B cell (primary cell): ENCODE results near the gene ADCY2. TPM values are rescaled to one million over a fixed set of nuclear protein-coding genes. Genes with fewer than 3 reads are reported as not detected.

Experiments used
- ATAC-seq: fragments of 200-7000 bp; cut with Tn5 transposase; one replicate; pipeline ENCODE4 v1.10.0; 2021; ENCODE audit warnings: low read depth, mild to moderate bottlenecking, moderate number of reproducible peaks, moderate library complexity
- CTCF ChIA-PET: fragments of 350-600 bp; sonication (Branson Sonifier 250); formaldehyde crosslinking; loops from one replicate; lab custom pipeline; 2021; ENCODE audit warnings: antibody characterized with exemption, inconsistent platforms; lab: Charles Lee
- POLR2A ChIA-PET: fragments of 350-600 bp; sonication (Branson Sonifier 250); formaldehyde crosslinking; loops from one replicate; lab custom pipeline; 2021; ENCODE audit warnings: antibody characterized with exemption; lab: Charles Lee
- DNase-seq: peaks from one replicate; pipeline ENCODE4 v3.0.0; 2013
- H2AFZ ChIP-seq: 2 replicates; pipeline ENCODE4 v1.6.1; 2012; ENCODE audit warnings: mild to moderate bottlenecking, low read depth, low read length; ENCODE audit not compliant: insufficient read depth, poor library complexity, severe bottlenecking
- H3K27ac ChIP-seq, 2 donors: 1 replicate in 1 of 2; 2 replicates in 1 of 2; pipeline ENCODE4 v1.5.1; 2012 to 2013; ENCODE audit warnings: low read length in 2 of 2, mild to moderate bottlenecking in 2 of 2, moderate library complexity in 1 of 2
- H3K27me3 ChIP-seq, 4 experiments: fragments of 200-600 bp in 1 of 4; sonication (generic) in 1 of 4; replicated peaks in 1 of 4; 1 replicate in 2 of 4; 2 replicates in 2 of 4; pipeline versions ENCODE4 v1.6.1 to v1.7.0; 2013 to 2016; ENCODE audit warnings: low read length in 3 of 4, mild to moderate bottlenecking in 2 of 4, mixed read lengths in 1 of 4, moderate library complexity in 1 of 4; ENCODE audit not compliant: insufficient read depth in 4 of 4, control insufficient read depth in 3 of 4; ENCODE audit errors: control extremely low read depth in 1 of 4
- H3K36me3 ChIP-seq, 2 experiments: replicated peaks in 1 of 2; 1 replicate in 1 of 2; 2 replicates in 1 of 2; pipeline versions ENCODE4 v1.6.1 to v1.7.1; 2013; ENCODE audit warnings: low read length in 1 of 2; ENCODE audit not compliant: insufficient read depth in 2 of 2, control insufficient read depth in 1 of 2; ENCODE audit errors: control extremely low read depth in 1 of 2, extremely low read depth in 1 of 2
- H3K4me1 ChIP-seq, 2 donors: fragments of 200-600 bp in 1 of 2; sonication (generic) in 1 of 2; 1 replicate in 1 of 2; 2 replicates in 1 of 2; pipeline versions ENCODE4 v1.5.1 to v1.6.1; 2013 to 2017; ENCODE audit warnings: low read length in 2 of 2; ENCODE audit not compliant: control insufficient read depth in 2 of 2, insufficient read depth in 2 of 2
- H3K4me2 ChIP-seq: replicated peaks from 2 replicates; pipeline ENCODE3; 2012; ENCODE audit warnings: mild to moderate bottlenecking, low read depth, low read length; ENCODE audit not compliant: poor library complexity, severe bottlenecking
- H3K4me3 ChIP-seq, 5 experiments: fragments of 200-600 bp in 1 of 5; sonication (generic) in 1 of 5; 1 replicate in 3 of 5; 2 replicates in 2 of 5; pipeline versions ENCODE4 v1.5.1 to v1.7.0; 2011 to 2016; ENCODE audit warnings: low read length in 4 of 5, mild to moderate bottlenecking in 4 of 5, low read depth in 2 of 5, control low read depth in 1 of 5, moderate library complexity in 1 of 5; ENCODE audit not compliant: insufficient read depth in 1 of 5; ENCODE audit errors: control extremely low read depth in 1 of 5, extremely low read depth in 1 of 5
- H3K79me2 ChIP-seq: fragments of 200-600 bp; sonication (generic); one replicate; pipeline ENCODE4 v1.6.0; 2016; ENCODE audit warnings: low read length; ENCODE audit not compliant: control insufficient read depth, insufficient read depth
- H3K9ac ChIP-seq: fragments of 200-600 bp; sonication (generic); 2 replicates; pipeline ENCODE4 v1.6.1; 2017; ENCODE audit warnings: mild to moderate bottlenecking, low read length, moderate library complexity
- H3K9me3 ChIP-seq, 3 donors: one replicate each; pipeline versions ENCODE4 v1.6.1 to v1.7.1; 2013; ENCODE audit warnings: low read length in 2 of 3; ENCODE audit not compliant: control insufficient read depth in 2 of 3, insufficient read depth in 1 of 3; ENCODE audit errors: control extremely low read depth in 1 of 3
- H4K20me1 ChIP-seq: 2 replicates; pipeline ENCODE4 v1.6.0; 2012; ENCODE audit warnings: mild to moderate bottlenecking, low read length; ENCODE audit not compliant: insufficient read depth, control insufficient read depth, poor library complexity, severe bottlenecking
- H3K27ac Mint-ChIP-seq: one replicate; pipeline ENCODE4 v1.8.0; 2021; ENCODE audit warnings: mixed read lengths
- H3K27me3 Mint-ChIP-seq: one replicate; pipeline ENCODE4 v1.8.0; 2021; ENCODE audit warnings: mixed read lengths
- H3K4me1 Mint-ChIP-seq: one replicate; pipeline ENCODE4 v1.8.0; 2021; ENCODE audit warnings: mixed read lengths
- H3K4me3 Mint-ChIP-seq: one replicate; pipeline ENCODE4 v1.8.0; 2021; ENCODE audit warnings: mixed read lengths
- H3K9me3 Mint-ChIP-seq: one replicate; pipeline ENCODE4 v1.8.0; 2022; ENCODE audit warnings: mixed read lengths; ENCODE audit not compliant: insufficient read depth
- CTCF ChIP-seq: fragments of 200-600 bp; IDR thresholded peaks from one replicate; pipeline ENCODE4 v1.8.0; 2022; ENCODE audit warnings: antibody characterized with exemption, mild to moderate bottlenecking
- EZH2 ChIP-seq: IDR thresholded peaks from 2 replicates; pipeline ENCODE4 v1.6.1; 2012; ENCODE audit warnings: borderline replicate concordance, low read depth, mild to moderate bottlenecking, moderate library complexity, low read length; ENCODE audit not compliant: insufficient read depth, poor library complexity, severe bottlenecking
- WGBS: methylation state at CpG from one replicate; pipeline ENCODE4 v1.1.5; 2013; ENCODE audit warnings: missing lambda C conversion rate; ENCODE audit not compliant: insufficient coverage; 5-methylcytosine and 5-hydroxymethylcytosine counted together
- intact Hi-C: fragments of 100-400 bp; cut with micrococcal nuclease; formaldehyde crosslinking; loops from one replicate; pipeline ENCODE4 v1.10.0; 2022
- polyA plus RNA-seq: library from polyadenylated mRNA; depleted of rRNA; stranded (reverse); fragments of >200 nt; gene quantifications from 2 replicates; pipeline ENCODE4 v1.2.3, GENCODE V29; 2012
- total RNA-seq, 2 donors: library from RNA; stranded (reverse); fragments of 120-200 nt in 1 of 2; gene quantifications; 1 replicate in 1 of 2; 2 replicates in 1 of 2; pipeline versions ENCODE4 v1.2.3 to v1.2.4, GENCODE V29; 2013 to 2022

Gene ADCY2
- total and polyA plus RNA-seq, 2 donors (not counting 1 experiment from before 2014, with no cell fraction given), result not detected

- peaks cover 35% of the 10 kb centered on the region for H3K27me3 Mint-ChIP-seq
- intact Hi-C loops, result no loop called here
- no peaks in the 10 kb centered on the region for H3K36me3 ChIP-seq
Observed at GRCh38 chr5:7842531-7842930, 446.6 kb downstream of the ADCY2 start.

GRCh38 chr5:7844901-7845300 lies 449.0 kb downstream of the ADCY2 start:
- no peak overlapping the region for H3K27ac ChIP-seq
- H3K4me3 ChIP-seq, result no peak overlapping the region
- peak; percentile 5 for DNase-seq
- H3K9me3 ChIP-seq, result peaks cover 0 to 5% (median 0%) of the 10 kb centered on the region in 3 donors
- H2AFZ ChIP-seq, result no peak overlapping the region
- Mint-ChIP-seq H3K27me3 (peaks cover 39% of the 10 kb centered on the region), H3K27ac (no peak overlapping the region), H3K4me3 (no peak overlapping the region), H3K4me1 (peaks cover 13% of the 10 kb centered on the region), H3K9me3 (peaks cover 2% of the 10 kb centered on the region)
- H3K9ac ChIP-seq, result no peak overlapping the region
- peaks cover 14 to 15% of the 10 kb centered on the region in 2 donors for H3K4me1 ChIP-seq
- H3K36me3 ChIP-seq, result no peaks in the 10 kb centered on the region
- no peaks in the 10 kb centered on the region for H3K79me2 ChIP-seq
- H3K4me2 ChIP-seq, result no peak overlapping the region
- CTCF ChIA-PET, result interaction anchor here (1.1 to 1.3 kb wide), 2 partner anchors 40 to 42 kb away, joined by 3 to 4 read pairs; no protein-coding TSS in a partner anchor
- POLR2A ChIA-PET, result no interaction called here
- H4K20me1 ChIP-seq, result no peaks in the 10 kb centered on the region
- TF ChIP-seq CTCF, result no peak
- no peak for TF ChIP-seq EZH2
- ATAC-seq, result no peak
- intact Hi-C loops, result no loop called here
- peaks cover 0 to 20% (median 7%) of the 10 kb centered on the region in 4 experiments for H3K27me3 ChIP-seq

More at GRCh38 chr5:7842531-7842930, 446.6 kb downstream of the ADCY2 start:
- H3K4me2 ChIP-seq, result no peak overlapping the region
- Mint-ChIP-seq H3K4me1 (peaks cover 5% of the 10 kb centered on the region), H3K4me3 (no peak overlapping the region), H3K9me3 (peaks cover 2% of the 10 kb centered on the region), H3K27ac (no peak overlapping the region)
- CTCF ChIA-PET, result no interaction called here
- ATAC-seq, result no peak
- DNase-seq, result no peak
- no peak overlapping the region for H3K9ac ChIP-seq
- peaks cover 0 to 9% (median 0%) of the 10 kb centered on the region in 4 experiments for H3K27me3 ChIP-seq
- no peak overlapping the region for H2AFZ ChIP-seq
- POLR2A ChIA-PET, result no interaction called here
- H3K4me1 ChIP-seq, result peaks cover 6 to 10% of the 10 kb centered on the region in 2 donors
- H3K4me3 ChIP-seq, result no peak overlapping the region
- H4K20me1 ChIP-seq, result no peaks in the 10 kb centered on the region
- WGBS, result 75% methylated on average over 1 of the region's 2 CpGs
- no peak overlapping the region for H3K27ac ChIP-seq
- TF ChIP-seq EZH2 (no peak), CTCF (no peak)
- no peaks in the 10 kb centered on the region for H3K9me3 ChIP-seq
- no peaks in the 10 kb centered on the region for H3K79me2 ChIP-seq
